Kidney glomerular epithelial cell (primary cell): ENCODE data around the gene ARFGAP2.
A peak's percentile ranks its signal among the peaks of the same experiment; 100 is the strongest.
"Not testable (repeated sequence)": the region's sequence is repeated elsewhere in the genome, so short reads cannot be mapped to it uniquely, and the experiment has no call there.

Experiments used
- DNase-seq: peaks from one replicate; lab custom pipeline; 2025; lab: John Stamatoyannopoulos, UW

The ARFGAP2 gene

DNA sequence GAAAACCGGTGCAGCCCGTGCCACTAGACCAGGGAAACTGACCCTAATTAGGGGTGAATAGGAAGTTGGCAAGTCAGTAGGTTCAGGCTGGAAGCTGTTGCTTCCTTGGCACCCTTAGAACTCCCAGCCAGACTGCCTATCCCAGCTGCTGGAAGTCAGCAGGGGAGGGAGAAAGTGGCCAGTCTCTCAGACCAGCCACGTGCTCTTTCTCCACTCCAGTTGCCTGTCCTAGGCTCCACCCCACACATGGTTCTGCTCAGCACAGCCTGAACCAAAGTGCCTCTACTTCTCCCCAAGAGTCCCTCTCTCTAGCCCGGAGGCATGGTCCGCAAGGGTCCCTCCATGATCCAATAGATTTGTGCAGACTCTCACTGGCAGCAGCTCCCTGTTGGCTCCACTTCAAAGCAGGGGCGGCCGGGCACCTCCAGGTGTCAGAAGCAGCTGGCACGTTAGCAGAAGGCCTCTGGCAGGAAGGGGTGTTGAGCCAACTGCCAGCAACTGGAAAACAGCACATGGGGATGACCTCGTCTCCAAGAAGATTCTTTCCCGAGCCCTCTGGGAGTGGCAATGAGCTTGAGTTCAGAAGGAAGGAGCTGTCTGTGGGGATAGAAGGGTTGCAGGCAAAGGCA is 27.7 kb downstream of the ARFGAP2 start:
- no peak for DNase-seq

DNA sequence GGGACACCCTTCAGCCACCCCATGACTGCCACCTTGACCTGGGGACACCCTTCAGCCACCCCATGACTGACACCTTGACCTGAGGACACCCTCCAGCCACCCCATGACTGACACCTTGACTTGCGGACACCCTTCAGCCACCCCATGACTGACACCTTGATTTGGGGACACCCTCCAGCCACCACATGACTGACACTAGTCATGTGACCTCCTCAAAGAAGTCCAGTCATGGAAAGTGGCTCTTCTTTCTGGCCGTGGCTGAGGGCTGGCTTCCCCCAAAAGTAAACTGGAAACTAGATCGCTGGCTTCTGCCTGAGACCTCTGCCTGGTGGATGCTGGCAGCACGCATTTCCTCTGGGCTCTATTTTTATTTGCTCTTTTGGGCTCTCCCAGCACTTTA is 28.4 kb downstream of the ARFGAP2 start:
- no peak for DNase-seq

GRCh38 chr11:47147681-47148080 is 29.0 kb downstream of the ARFGAP2 start:
- no peak for DNase-seq

- no peak for DNase-seq
Observed at GRCh38 chr11:47147250-47147649, 29.4 kb downstream of the ARFGAP2 start.

DNA sequence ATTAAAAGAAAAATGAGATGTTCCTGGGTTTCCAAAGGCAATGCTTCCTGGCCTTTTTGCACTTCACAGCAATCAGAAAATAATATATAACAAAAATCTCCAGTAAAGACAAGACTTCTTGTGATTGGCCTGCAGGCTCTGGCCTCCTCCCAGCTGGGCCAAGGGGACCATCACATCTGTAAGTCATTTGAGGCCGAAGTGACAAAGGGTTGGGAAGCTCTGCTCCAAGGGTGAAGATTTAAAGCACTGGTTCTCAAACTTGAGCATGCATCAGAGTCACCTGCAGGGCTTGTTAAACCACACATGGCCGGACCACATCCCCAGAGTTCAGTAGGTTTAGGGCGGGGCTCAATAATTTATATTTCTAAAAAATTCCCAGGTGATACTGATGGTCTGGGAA is 32.1 kb downstream of the ARFGAP2 start:
- DNase-seq, result no peak

DNA sequence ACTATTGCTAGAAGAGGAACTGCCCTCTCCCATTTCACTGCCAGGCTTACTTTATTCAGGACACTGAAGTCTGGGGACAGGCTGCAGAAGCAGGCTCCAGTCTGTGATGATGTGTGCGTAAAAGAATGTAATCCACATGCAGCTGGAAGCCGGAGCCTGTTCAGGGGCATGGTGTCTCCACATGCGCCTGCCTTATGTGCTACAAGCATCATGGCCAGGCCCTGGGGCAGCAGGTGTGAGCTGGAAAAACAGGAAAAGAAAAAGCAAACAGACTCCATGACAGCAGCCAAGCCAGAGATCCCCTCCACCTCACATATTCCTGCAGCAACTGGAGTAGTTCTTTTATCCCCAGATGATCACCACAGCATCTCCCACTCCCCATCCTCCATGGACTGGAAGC is 33.4 kb downstream of the ARFGAP2 start:
- DNase-seq, result peak; percentile 2

DNA sequence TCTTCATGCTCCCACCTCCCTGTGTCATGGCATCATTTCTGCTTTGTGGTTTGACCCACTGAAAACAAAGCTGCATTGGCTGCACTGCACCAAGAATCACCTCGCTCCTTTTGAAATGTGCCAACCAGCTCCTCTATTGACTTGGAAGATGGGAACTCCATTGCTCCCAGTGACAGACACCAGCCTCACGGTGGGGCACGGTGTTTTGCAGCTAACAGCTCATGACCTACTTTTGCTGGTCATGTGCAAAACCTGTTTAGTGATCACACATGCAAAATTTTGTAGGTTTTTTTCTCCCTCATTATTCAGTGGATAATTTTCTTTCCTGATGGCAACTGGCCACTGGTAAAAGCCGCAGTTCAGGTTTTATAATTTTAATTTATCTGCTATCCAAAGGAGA is 36.8 kb downstream of the ARFGAP2 start:
- DNase-seq, result no peak

DNA sequence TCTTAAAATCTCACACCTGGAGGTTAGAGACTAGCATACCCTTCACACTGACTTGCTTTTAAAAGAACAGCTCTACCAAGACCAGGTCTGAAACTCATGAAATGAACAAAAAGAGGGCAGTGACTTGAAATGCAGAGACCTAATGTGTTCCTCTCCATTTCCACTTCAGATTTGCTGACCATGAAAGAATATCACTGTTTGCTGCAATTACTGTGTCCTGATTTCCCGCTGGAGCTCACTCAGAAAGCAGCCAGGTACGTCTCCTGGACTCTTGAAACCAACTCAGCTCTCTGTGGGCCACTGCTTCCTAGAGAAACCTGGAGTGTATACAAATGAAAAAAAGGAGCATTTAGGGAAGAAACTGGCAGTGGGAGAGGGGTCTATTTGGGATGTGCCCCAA is 39.2 kb downstream of the ARFGAP2 start:
- no peak for DNase-seq

DNA sequence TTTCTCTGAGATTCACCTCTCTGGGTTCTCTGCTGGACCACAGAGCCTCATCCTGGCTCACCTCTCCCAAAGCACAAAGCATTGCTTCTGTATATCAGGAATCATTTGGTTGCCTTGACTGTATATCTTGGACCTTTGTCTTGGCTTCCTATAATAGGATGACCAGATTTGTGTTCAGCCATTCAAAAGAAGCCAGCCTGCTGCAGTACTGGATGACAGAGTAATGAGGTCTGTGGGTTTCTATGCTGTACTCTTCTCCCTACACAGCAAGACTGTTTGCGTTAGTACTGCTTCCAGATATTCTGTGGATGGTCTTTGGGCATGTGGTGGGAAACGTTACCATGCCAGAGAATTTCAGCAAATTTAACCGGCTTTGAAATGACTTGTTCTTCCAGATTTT is 39.8 kb downstream of the ARFGAP2 start:
- no peak for DNase-seq

DNA sequence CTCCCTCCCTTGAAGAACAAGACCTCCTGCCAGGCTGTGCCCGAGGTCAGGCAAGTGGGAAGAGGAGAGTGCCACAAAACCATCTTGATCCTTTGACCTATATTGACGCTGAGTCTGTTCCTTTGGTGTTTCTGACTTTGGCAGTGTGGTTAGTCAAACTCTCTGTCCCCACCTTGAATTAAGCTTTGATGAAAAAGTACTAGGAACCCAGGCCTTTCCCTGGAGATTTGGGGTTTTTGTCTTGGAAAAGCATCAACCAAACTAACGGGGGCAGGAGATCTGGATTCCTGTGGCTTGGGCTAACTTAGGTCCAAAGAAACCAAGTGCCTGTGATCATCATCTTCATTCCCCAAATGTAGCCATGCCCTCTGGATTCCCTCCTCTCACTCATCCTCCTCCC is 40.4 kb downstream of the ARFGAP2 start:
- DNase-seq, result no peak

GRCh38 chr11:47132981-47133380 is 43.7 kb downstream of the ARFGAP2 start:
- no peak for DNase-seq

- no peak for DNase-seq
Observed at GRCh38 chr11:47132490-47132889, 44.2 kb downstream of the ARFGAP2 start.

DNA sequence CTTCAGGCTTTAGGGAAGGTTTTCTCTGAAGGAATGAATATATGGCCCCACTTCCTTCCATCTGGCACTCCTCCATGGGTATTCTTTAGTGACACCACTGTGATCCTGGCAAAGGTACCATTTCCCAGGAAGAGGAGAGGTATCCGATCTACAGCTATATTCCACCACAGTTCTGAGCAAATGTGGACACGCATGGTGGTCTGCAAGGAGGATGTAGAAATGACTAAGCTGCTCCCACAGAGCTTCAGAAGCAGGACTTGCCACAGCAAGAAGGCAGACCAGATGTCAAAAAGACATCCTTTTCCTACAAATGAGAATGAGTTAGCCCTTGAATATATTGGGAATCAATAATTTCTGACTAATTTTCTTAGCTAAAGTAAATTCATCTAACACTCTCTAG is 45.5 kb downstream of the ARFGAP2 start:
- no peak for DNase-seq

DNA sequence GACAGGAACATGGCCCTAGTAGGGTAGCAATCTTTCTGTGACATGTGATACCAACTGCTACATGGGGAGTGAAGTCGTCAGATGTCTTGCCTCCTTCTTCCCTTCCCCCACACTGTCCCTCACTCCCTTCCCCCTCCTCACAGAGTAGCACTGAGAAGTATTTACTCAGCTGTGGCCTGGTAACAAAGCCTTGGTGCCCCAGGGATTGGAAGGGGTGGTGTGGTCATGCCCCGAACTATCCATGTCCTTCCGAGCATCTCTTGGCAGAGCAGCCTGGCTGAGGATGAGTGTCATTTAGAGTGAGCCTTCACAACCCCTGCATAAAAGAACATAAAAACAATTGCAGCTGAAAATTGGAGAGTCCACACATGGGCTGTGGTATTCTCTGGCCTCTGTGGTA is 46.1 kb downstream of the ARFGAP2 start:
- no peak for DNase-seq

GRCh38 chr11:47127213-47127612 is 49.5 kb downstream of the ARFGAP2 start:
- no peak for DNase-seq

DNA sequence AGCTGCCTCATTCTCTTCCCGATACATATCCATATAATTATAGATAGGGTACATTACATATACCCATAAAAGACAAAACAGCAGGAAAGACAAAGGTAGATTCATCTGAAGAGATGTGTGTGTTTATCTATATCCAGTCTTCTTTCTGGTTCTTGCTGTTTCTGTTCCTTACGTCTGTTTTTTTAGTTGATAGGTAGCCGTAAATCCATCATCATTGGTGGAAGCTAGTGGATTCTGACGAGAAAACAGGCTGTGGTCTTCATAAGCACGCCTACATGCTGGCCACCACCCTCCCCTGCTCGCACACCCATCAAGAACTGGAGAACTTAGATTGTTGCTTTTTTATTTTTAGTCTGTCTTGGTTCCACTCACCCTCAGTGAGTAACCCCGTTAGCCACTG is 51.6 kb downstream of the ARFGAP2 start:
- DNase-seq, result no peak

DNA sequence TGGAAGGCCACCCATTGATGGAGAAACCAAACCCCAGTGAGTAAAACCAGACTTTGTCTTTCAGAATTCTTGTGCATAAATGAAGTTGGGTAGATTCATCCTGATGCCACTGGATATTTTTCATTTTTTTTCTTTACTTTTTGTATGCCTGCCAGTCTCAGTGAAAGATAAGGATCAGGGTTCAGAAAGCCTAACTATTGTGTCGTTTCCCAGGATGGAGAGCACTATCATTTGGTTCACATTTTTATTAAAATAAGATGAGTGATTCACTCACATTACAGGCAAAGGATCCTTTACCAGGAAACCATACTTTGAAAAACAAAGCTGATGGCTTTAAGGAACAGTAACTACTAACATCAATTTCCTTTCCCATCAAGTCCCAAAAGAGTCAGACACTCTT is 52.0 kb downstream of the ARFGAP2 start:
- no peak for DNase-seq

DNA sequence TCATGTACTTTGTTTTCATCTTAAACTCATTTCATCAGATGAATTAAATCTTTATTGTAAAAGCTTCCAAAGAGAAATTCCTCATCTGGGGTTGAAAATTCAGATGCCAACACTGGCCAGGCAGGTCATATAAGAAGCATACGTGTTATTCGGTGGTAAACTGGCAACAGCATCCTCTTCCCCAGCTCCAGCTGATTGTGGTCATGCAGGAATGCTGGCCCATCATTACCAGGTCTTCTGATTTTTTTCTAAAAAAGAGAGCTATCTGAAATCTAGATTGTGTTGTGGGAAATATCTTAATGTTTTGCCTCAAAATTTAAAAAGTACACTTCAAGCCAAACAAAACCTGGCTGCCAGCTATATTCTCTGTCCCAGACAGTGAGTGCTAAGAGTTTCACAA is 53.6 kb downstream of the ARFGAP2 start:
- DNase-seq, result no peak

DNA sequence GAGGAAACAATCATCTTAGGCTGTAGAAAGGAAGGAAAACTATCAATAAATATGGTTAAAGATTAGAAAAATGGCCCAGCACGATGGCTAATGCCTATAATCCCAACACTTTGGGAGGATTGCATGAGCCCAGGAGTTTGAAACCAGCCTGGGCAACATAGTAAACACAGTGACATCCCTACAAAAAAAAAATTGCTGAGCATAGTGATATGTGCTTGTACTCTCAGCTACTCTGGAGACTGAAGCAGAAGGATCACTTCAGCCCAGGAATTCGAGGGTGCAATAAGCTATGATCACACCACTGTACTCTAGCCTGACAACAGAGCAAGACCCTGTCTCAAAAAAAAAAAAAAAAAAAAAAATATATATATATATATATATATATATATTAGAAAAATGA is 54.9 kb downstream of the ARFGAP2 start:
- DNase-seq, result no peak

DNA sequence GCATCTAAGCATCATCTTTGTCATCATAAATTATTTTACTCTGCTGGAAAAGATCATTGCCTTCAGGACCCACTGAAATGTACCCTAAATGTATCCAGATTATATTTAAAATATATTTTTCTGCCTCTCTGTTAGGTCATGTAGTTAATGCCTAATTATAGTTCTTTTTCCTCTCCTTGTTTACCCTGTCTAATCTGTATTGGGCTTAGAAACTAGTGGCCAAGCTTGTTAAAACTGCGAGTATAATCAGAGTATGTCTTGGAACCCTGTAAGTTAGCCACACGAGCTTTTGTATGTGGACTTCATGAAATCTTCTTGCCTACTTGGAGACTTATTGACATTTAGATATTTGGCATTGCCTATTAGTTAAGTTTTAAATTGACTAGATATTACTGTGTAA is 55.6 kb downstream of the ARFGAP2 start:
- no peak for DNase-seq

DNA sequence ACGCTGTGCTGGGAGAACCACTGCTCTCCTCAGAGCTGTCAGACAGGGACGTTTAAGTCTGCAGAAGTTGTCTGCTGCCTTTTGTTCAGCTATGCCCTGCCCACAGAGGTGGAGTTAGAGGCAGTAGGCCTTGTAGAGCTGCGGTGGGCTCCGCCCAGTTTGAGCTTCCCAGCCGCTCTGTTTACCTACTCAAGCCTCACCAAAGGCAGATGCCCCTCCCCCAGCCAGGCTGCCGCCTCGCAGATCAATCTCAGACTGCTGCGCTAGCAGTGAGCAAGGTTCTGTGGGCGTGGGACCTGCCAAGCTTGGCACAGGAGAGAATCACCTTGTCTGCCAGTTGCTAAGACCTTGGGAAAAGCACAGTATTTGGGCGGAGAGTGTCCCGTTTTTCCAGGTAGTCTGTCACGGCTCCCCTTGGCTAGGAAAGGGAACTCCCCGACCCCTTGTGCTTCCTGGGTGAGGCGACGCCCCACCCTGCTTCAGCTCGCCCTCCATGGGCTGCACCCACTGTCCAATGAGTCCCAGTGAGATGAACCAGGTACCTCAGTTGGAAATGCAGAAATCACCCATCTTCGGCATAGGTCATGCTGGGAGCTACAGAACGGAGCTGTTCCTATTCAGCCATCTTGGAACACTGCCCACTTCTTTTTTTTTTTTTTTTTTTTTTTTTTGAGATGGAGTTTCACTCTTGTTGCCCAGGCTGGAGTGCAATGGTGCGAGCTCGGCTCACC is 57.6 kb downstream of the ARFGAP2 start:
- DNase-seq, result not testable (repeated sequence)
